H1 (cell line): ENCODE results near the gene CLINT1. TPM values are rescaled to one million over a fixed set of nuclear protein-coding genes. Genes with fewer than 3 reads are reported as not detected.

Experiments
- SIN3A ChIP-seq, 2 experiments: IDR thresholded peaks in 1 of 2; conservative IDR thresholded peaks in 1 of 2; 2 replicates each; pipeline ENCODE4 v1.6.1; 2011 to 2012; ENCODE audit warnings: low read length in 2 of 2, improper control_type of control experiment in 1 of 2, low read depth in 1 of 2, mild to moderate bottlenecking in 1 of 2
- polyA plus RNA-seq, 7 experiments: library from polyadenylated mRNA; depleted of rRNA in 3 of 7; stranded (reverse) in 5 of 7; unstranded in 2 of 7; fragments of >200 nt in 5 of 7; fragments of 200-250 nt in 2 of 7; gene quantifications; 1 replicate in 5 of 7; 2 replicates in 1 of 7; 4 replicates in 1 of 7; pipeline versions ENCODE4 v1.2.1 to v1.2.3, GENCODE V29; 2011 to 2013; ENCODE audit warnings: missing spikeins in 2 of 7, mixed read lengths in 2 of 7
- total RNA-seq: library from RNA; stranded (reverse); fragmentation: NEBNext Ultra II Directional; extraction: Animal tissue kit (Norgen Biotek cat#: 25700); gene quantifications from 2 replicates; pipeline ENCODE4 v1.2.1, GENCODE V29; 2021

The CLINT1 gene
- total and polyA plus RNA-seq, 2 of the 8 experiments (the other 6 are each of a cell fraction or from before 2014, with no cell fraction given): 85.9 to 140 TPM

- no peak for TF ChIP-seq SIN3A (conservative IDR thresholded peaks at IDR 0.05 in 1 of 2, IDR thresholded peaks at IDR 0.05 in 1 of 2; ENCODE audit: low read depth in 1 of 2, low read length in 2 of 2)
- TF ChIP-seq, all 59 proteins: peak for 0
These were observed 111.7 kb downstream of the CLINT1 start (continued) for GRCh38 chr5:157747173-157747740.
